Activated CD4-positive, CD25-positive, alpha-beta regulatory T cell treated with anti-CD3 and anti-CD28 coated beads, Interleukin-2, amount 50 U/mL, for 16 hours (primary cell): Measurements from ENCODE around the gene PHACTR1.

Source experiments
- DNase-seq: peaks from one replicate; pipeline ENCODE4 v3.0.0-alpha.2; 2020; ENCODE audit warnings: low read depth, low spot score

PHACTR1 gene

GRCh38 chr6:13026557-13026956, 310.0 kb downstream of the PHACTR1 start:
- DNase-seq, result no peak

- DNase-seq, result no peak
Observed at GRCh38 chr6:13027207-13027606, 310.6 kb downstream of the PHACTR1 start.

GRCh38 chr6:13030396-13030795, 313.8 kb downstream of the PHACTR1 start:
- DNase-seq, result no peak

GRCh38 chr6:13032566-13032965, 316.0 kb downstream of the PHACTR1 start:
- DNase-seq, result no peak

GRCh38 chr6:13033145-13033544, 316.6 kb downstream of the PHACTR1 start:
- DNase-seq, result no peak

GRCh38 chr6:13034316-13034715, 317.7 kb downstream of the PHACTR1 start:
- DNase-seq, result no peak

GRCh38 chr6:13035606-13036005, 319.0 kb downstream of the PHACTR1 start:
- DNase-seq, result no peak

- DNase-seq, result no peak
Observed at GRCh38 chr6:13038315-13038714, 321.7 kb downstream of the PHACTR1 start.

- DNase-seq, result no peak
Observed at GRCh38 chr6:13038741-13039190, 322.2 kb downstream of the PHACTR1 start.

- no peak for DNase-seq
Observed at GRCh38 chr6:13044390-13044789, 327.8 kb downstream of the PHACTR1 start.

- DNase-seq, result no peak
Observed at GRCh38 chr6:13044896-13045295, 328.3 kb downstream of the PHACTR1 start.

- no peak for DNase-seq
Observed at GRCh38 chr6:13045676-13046075, 329.1 kb downstream of the PHACTR1 start.

- no peak for DNase-seq
Observed at GRCh38 chr6:13046084-13046483, 329.5 kb downstream of the PHACTR1 start.

GRCh38 chr6:13048113-13048512, 331.5 kb downstream of the PHACTR1 start:
- no peak for DNase-seq

- no peak for DNase-seq
Observed at GRCh38 chr6:13049666-13050254, 333.2 kb downstream of the PHACTR1 start.

GRCh38 chr6:13053006-13053461, 336.5 kb downstream of the PHACTR1 start:
- no peak for DNase-seq

- no peak for DNase-seq
Observed at GRCh38 chr6:13058051-13058450, 341.5 kb downstream of the PHACTR1 start.

GRCh38 chr6:13059026-13059425, 342.5 kb downstream of the PHACTR1 start:
- no peak for DNase-seq

GRCh38 chr6:13063300-13063918, 346.8 kb downstream of the PHACTR1 start:
- DNase-seq, result no peak

GRCh38 chr6:13065581-13065980, 349.0 kb downstream of the PHACTR1 start:
- DNase-seq, result no peak

GRCh38 chr6:13066050-13066449, 349.5 kb downstream of the PHACTR1 start:
- no peak for DNase-seq

GRCh38 chr6:13066820-13067219, 350.3 kb downstream of the PHACTR1 start:
- no peak for DNase-seq

- no peak for DNase-seq
Observed at GRCh38 chr6:13068586-13069210, 352.1 kb downstream of the PHACTR1 start.
